Stimulated activated CD4-positive, alpha-beta T cell treated with anti-CD3 and anti-CD28 coated beads, Interleukin-4, amount 100 ng/mL, for 4 hours (primary cell): ENCODE measurements around the gene ESAM.

ENCODE experiments used
- DNase-seq, 2 experiments: peaks; one replicate each; pipeline ENCODE4 v3.0.0-alpha.2; 2020

ESAM gene

GRCh38 chr11:124751741-124752470 is 10.2 kb downstream of the ESAM start, which contains the start of gene VSIG2:
Gene VSIG2 (minus strand): TSS chr11:124752255. CDS start chr11:124752137, 118 bp downstream.
- no peak for DNase-seq

GRCh38 chr11:124751391-124751740 is 10.7 kb downstream of the ESAM start:
- no peak for DNase-seq

- no peak for DNase-seq
Observed at GRCh38 chr11:124749912-124750311, 12.2 kb downstream of the ESAM start.

GRCh38 chr11:124748481-124749343 is 13.4 kb downstream of the ESAM start:
- no peak for DNase-seq

- DNase-seq = no peak
Observed at GRCh38 chr11:124748100-124748418, 14.0 kb downstream of the ESAM start.

- DNase-seq = no peak
Observed at GRCh38 chr11:124747406-124748099, 14.5 kb downstream of the ESAM start.

- DNase-seq = peak; percentile 72 to 74
Observed at GRCh38 chr11:124746621-124747243, 15.4 kb downstream of the ESAM start.

GRCh38 chr11:124745835-124746620 is 16.1 kb downstream of the ESAM start:
- DNase-seq = peak; percentile 10 to 27

GRCh38 chr11:124745270-124745834 is 16.7 kb downstream of the ESAM start:
- no peak for DNase-seq

GRCh38 chr11:124743050-124743449 is 19.0 kb downstream of the ESAM start:
- DNase-seq = no peak

GRCh38 chr11:124742555-124742954 is 19.5 kb downstream of the ESAM start:
- no peak for DNase-seq

- DNase-seq = peak; percentile 42 to 45
Observed at GRCh38 chr11:124740277-124740882, 21.7 kb downstream of the ESAM start.

- DNase-seq = peak; percentile 78
Observed at GRCh38 chr11:124739479-124740276, 22.4 kb downstream of the ESAM start, which contains the start of gene NRGN. Gene NRGN (plus strand): TSS chr11:124739942. CDS start chr11:124740085, 143 bp downstream.

GRCh38 chr11:124738713-124739478 is 23.2 kb downstream of the ESAM start:
- no peak for DNase-seq

- no peak for DNase-seq
Observed at GRCh38 chr11:124737638-124738305, 24.3 kb downstream of the ESAM start.

GRCh38 chr11:124736736-124737135 is 25.4 kb downstream of the ESAM start:
- DNase-seq = no peak

- no peak for DNase-seq
Observed at GRCh38 chr11:124732230-124732629, 29.9 kb downstream of the ESAM start.

GRCh38 chr11:124729571-124729970 is 32.5 kb downstream of the ESAM start:
- DNase-seq = no peak

GRCh38 chr11:124728134-124728533 is 34.0 kb downstream of the ESAM start:
- no peak for DNase-seq
